ENCODE results near the gene GALE.
"Not testable (repeated sequence)": the region's sequence is repeated elsewhere in the genome, so short reads cannot be mapped to it uniquely, and the experiment has no call there.

The GALE gene

DNA sequence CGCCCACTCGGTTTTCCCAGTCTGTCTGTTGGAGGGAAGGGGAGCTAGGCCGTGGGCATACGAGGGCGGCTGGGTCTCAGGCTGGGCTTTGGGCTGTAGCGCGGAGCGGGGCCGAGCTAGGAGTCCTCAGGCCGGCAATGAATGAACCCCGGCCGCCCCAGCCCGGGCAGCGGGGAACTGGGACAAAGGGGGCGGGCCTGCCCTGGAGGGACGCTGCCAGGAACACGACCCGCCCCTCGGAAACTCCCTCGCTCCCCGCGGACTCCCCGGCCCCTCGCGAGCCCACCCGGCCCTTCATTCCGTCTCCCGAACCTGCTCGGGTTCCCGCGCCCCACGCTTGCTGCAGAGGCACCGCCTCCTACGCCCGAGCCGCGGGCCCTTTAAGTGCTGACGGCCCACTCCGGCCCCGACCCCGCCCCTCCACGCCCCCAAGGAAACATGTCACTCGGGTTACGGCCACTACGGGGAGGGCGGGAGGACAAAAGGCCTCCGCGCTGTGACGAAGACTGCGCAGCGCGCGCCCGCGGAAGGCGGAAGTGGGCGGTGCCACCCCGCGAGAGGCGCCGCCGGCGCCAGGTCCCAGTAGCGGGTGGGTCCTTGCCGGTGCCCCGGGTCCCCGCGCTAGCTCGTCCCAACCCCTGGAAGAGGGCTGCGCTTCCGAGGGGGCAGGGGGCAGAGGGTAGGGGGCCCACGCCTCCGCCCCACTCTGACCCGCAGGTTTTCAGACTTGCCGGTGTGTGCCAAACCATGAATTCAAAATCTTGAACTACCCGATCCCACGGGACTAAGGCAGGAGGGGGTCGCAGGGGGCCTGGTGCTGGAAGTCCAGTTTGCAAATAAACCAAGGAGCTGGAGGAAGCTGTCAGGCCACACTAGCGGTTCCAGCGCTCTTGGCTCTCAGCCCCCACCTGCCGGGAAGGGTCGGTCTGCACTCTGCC, at the start of gene GALE:
GALE (minus strand) TSS at position 355 of the 938 bp plus-strand sequence. CDS start 1,747 bp downstream, outside the sequence.
- peak; percentile 96 for DNase-seq (ENCODE audit: low read depth)

DNA sequence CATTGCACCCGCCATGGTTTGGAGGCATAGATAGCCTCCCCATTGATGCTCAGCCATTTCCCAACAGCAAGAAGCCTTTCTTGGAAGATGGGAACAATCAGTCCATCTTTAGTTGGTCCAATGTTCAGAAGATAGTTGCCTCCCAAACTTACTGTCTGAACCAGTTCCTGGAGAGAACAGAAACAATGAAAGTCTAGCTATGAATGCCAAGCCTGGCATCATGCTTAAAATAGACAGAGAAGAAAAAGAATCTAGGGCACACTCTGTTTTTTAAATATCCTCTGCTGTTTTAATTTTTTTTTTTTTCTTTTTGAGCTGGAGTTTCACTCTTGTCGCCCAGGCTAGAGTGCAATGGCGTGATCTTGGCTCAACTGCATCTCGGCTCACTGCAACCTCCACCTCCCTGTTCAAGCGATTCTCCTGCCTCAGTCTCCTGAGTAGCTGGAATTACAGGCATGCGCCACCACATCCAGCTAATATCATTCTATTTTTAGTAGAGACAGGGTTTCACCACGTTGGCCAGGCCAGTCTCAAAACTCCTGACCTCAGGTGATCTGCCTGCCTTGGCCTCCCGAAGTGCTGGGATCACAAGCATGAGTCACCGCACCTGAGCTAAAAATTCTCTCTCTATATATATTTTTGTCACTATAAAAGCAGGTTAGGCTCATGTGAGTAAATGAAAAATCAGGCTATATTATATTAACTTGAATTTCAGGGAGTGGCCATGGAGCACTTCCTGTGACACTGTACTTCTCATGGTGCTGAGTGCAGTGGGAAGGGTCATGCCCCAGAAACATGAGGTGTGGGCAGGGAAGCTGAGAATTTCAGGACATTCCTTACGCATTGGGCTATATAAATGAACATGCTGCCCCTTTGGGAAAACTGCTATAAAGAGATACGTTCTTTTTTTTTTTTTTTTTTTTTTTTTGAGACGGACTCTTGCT, 48.4 kb upstream of the GALE start:
- DNase-seq (ENCODE audit: low read depth), result no peak

DNA sequence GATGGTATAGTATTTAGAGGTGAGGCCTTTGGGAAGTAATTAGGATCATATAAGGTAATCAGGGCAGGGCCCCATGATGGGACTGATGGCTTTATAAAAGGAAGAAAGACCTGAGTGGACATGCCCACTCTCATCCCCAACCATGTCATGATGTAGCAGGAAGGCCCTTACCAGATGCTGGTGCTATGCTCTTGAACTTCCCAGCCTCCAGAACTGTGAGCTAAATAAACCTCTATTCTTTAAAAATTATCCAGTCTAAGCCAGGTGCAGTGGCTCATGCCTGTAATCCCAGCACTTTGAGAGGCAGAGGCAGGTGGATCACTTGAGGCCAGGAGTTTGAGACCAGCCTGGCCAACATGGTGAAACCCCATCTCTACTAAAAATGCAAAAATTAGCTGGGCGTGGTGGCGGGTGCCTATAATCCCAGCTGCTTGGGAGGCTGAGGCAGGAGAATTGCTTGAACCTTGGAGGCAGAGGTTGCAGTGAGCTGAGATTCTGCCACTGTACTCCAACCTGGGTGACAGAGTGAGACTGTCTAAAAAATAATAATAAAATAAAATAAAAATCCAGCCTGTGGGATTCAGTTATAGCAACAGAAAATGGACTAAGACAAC, 47.0 kb upstream of the GALE start:
- DNase-seq (ENCODE audit: low read depth), result not testable (repeated sequence)

DNA sequence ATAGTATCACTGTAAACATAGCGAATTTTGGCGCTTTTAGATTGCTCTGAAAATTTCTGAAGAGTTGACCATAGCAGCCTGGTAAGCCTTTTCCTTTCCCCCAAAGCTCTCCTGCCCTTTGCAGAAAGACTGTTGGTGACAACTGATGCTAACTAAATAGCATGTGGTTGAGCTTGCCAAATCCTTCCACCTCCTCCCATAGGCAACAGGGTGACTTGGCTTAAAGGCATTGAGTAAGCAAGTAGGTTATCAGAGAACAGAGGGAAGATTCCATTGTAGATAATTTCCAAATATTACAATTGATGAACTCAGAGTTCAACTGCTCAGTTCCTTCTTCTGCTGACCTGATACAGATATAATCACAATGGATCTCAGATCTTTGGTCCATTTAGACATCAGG, 44.6 kb upstream of the GALE start:
- no peak for DNase-seq (ENCODE audit: low read depth)

DNA sequence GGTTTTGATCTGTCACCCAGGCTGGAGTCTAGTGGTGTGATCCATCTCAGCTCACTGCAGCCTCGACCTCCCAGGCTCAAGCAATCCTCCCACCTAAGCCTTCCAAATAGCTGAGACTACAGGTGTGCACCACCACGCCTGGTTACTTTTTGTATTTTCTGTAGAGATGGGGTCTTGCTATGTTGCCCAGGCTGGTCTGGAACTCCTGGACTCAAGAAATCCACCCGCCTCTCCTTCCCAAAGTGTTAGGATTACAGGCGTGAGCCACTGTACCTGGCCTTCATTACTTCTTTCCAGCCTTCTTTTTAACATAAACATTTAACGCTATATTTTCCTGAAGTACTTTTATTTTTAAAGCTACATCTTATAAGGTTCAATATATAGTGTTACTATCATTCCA, 43.1 kb upstream of the GALE start:
- no peak for DNase-seq (ENCODE audit: low read depth)

DNA sequence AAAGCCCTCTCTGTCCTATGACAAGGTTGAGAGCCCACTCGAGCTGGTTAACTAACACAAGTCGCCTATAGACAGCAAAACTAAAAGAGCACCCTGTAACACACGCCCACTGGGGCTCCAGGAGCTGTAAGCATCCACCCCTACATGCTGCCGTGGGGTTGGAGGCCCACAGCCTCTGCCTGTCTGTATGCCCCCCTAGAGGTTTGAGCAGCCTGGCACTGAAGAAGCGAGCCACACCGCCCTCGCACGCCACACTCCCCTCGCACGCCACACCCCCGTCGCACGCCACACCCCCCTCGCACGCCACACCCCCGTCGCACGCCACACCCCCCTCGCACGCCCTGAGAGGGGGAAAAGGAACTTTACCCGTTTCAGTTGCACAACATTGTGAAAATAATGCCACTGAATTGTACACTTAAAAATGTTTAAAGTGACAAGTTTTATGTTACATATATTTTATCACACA, 37.9 kb upstream of the GALE start:
- DNase-seq (ENCODE audit: low read depth), result peak; percentile 66

DNA sequence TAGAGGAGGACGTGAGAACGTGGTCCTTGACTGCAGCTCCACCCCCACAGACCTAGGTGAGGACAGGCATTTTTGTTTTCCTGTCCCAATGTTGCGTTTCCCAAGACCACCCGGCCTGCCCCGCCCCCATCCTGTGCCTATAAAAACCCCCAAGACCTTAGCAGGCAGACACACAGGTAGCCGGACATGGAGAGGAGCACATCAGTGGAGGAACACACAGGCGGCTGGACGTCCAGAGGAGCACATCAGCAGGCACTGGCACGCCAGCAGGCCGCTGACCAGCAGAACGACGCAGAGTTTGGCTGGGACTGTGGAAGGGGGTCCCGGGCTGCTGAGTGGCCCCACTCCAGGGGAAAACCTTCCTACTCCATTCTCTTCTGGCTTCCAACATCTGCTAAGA, 37.4 kb upstream of the GALE start:
- no peak for DNase-seq (ENCODE audit: low read depth)

DNA sequence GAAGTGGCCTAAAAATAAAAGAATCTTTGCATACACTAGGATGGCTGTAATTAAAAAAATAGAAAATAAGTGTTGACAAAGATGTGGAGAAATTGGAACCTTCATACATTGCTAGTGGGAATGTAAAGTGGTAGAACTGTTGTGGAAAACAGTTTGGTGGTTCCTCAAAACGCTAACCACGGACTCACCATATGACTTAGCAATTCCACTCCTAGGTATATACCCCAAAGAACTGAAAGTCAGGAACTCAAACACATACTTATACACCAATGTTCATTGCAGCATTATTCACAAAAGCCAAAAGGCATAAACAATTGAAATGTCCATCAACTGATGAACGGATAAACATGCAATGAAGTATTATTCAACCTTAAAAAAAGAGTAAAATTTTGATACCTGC, 35.5 kb upstream of the GALE start:
- no peak for DNase-seq (ENCODE audit: low read depth)

DNA sequence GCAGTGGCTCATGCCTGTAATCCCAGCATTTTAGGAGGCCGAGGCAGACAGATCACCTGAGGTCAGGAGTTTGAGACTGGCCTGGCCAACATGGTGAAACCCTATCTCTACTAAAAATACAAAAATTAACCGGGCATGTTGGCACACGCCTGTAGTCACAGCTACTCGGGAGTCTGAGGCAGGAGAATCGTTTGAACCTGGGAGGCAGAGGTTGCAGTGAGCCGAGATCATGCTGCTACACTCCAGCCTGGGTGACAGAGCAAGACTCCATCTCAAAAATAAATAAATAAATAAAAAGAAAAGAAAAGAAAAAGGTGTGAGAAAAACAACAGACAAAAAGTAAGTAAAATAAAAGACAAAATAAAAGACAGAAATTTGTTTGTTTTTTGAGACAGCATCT, 33.6 kb upstream of the GALE start:
- DNase-seq (ENCODE audit: low read depth), result not testable (repeated sequence)

DNA sequence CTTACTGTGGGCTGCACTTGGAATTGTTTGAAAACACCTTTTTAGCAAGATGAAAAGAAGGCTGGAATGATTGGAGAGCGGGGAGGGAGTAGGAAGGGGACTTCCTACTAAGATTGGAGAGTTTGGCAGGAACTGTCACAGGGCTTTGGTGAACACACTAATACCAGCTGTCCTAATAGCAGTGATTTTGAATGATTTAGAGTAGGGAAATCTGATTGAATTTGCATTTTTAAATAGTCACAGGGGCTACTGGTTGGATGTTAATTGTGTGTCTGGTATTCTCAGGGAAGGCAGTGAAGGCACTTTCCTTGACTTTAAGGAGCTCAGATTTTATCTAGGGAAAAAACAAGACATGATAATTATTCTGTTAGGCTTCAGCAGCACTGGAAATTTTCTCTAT, 27.2 kb upstream of the GALE start:
- no peak for DNase-seq (ENCODE audit: low read depth)

DNA sequence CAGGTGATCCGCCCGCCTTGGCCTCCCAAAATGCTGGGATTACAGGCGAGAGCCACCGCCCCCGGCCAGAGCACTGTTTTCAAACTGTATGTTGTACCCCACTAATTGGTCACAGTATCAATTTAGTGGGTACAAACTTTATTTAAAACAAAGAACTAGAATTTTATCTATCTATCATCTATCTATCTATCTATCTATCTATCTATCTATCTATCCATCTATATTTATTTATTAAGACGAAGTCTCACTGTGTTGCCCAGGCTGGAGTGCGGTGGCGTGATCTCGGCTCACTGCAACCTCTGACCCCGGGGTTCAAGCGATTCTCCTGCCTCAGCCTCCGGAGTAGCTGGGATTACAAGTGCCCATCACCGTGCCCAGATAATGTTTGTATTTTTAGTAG, 26.0 kb upstream of the GALE start:
- DNase-seq (ENCODE audit: low read depth), result not testable (repeated sequence)

DNA sequence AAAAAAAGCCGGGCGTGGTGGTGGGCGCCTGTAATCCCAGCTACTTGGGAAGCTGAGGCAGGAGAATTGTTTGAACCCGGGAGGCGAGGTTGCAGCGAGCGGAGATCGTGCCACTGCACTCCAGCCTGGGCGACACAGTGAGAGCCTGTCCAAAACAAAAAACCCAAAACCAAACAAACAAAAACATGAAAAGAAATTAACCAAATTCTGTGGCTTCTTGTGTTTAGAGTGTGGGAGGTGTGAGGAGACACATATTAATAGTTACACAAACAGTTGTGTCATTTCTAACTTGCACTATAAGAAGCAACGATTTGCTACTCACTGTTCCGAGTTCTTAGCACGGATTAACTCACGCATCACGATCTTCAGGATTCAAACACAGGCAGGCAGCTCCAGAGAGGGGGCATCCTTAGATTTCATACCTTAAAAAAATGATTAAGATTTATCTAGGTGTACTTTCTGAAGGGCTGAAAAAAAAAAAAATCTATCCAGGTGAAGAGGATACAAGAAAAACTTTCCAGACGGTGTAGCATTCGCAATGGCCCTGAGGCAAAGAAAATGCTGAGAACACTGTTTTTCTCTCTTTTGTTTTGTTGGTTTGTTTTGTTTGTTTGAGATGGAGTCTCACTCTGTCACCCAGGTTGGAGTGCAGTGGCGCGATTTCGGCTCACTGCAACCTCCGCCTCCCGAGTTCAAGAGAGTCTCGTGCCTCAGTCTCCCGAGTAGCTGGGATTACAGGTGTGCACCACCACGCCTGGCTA, 25.4 kb upstream of the GALE start:
- DNase-seq (ENCODE audit: low read depth), result no peak

DNA sequence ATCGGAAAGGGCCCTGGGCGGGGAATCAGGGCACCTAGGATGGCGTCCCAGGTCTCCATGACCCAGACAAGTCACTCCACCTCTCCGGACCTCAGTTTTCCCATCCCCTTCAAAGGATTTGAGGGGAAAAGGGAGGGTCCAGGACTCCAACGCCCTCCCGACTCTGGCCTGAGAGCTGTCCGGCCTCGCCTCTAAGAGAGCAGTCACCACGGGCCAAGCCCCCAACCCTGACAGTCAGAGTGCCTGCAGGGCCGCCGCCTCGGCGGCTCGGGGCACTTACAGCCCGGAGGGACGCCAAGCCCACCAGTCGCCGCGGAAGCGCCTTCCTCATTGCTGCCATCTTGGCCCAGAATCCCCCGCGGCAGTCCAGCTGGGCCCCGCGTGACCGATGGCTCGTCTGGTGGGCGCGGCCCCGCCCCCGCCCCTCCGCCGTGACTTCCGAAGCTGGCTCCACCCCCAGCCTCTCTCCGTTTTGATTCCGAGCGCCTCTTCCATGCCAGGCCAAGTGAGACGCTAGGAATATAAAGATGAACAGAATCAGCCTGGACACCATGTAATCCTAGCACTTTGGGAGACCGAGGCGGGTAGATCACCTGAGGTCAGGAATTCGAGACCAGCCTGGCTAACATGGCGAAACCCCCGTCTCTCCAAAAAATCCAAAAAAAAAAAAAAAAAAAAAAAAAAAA, 24.7 kb upstream of the GALE start, which contains the start of gene HMGCL:
HMGCL (minus strand) TSS at position 354 of the 686 bp plus-strand sequence; CDS start at position 340, 14 bp downstream.
- peak; percentile 84 for DNase-seq (ENCODE audit: low read depth)

DNA sequence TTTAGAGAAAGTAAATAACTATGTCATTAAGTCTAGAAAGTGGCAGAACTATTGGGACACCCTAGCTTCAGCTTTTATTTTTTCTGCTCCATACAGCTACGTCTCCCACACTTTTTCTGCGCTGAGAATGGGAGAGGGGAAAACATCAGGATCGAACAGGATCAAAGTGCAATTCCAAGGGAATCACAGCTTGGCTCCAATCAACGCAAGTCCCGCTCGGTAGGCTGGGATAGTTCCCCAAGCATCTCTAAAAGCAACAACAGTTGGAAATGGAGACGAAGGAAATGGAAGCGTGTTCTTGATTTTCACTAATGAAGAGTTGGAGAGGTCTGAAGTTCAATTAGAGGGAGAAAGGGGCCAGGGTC, 24.1 kb upstream of the GALE start:
- DNase-seq (ENCODE audit: low read depth), result no peak

DNA sequence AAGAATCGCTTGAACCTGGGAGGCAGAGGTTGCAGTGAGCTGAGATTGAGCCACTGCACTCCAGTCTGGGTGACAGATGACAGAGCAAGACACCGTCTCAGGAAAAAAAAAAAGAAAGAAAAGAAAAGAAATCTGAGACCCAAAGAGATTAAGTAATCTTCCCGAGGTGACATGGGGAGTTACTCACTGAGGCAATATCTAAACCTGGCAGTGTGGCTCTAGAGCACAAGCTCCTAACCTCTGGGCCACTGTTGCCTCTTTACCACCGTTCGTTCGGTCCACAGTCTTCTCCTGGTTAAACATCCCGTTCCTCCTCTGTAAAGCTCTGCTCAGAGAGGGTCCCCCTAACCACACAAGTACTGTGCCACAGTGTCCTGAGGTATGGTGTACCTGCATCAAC, 23.2 kb upstream of the GALE start:
- no peak for DNase-seq (ENCODE audit: low read depth)

DNA sequence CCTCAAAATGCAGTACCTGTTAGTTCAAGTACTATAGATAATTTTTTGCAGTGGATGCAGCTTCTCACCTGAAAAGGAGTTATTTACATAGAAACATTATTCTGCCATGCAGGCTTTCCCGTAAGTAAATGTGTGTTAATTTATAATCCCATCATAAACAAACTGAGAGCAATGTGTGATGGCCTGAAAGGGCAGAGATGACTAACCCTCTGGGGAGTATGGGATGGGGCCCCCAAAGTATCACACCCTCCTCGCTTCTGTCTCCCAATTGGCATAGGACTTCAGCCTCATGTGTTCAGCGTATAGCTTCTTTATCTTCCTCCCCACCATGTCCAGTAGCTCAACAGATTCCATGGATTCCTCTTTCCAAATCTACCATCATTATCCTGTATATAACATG, 17.1 kb upstream of the GALE start:
- no peak for DNase-seq (ENCODE audit: low read depth)

DNA sequence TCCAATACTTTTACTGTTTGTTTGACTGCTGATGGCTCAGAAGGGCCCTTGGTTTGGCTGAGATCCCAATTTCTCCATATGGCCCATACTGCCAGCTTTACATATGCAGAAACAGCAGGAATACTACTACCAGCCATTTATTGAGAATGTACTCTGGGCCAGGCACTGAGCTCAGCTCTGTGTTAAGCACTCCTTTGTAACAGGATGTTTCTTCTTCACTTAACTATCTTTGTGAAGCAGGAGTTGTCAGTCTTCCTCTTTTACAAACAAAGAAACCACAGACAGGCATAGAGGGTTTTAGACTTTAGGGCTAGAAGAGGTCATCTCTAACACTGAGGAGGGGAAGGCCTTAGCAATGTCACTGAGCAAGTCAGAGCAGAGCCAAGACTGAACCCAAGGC, 16.4 kb upstream of the GALE start:
- no peak for DNase-seq (ENCODE audit: low read depth)

DNA sequence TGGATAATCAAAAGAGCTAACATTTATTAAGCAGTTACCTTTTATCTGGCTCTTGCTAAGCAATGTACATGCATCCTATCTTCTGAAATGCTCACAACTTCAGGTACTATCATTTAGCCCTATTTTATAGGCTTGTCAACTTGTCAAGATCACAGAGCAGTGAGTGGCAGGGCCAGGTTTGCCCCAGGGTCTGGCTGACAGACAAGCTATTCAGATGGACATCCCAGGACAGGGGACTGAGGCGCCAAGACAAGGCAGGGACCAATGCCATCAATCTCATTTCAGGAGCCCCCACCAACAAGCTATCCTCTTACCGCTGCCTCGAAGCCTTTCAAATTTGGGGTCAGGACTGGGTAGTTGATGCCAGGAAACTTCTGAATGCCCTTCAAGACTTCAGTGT, 15.8 kb upstream of the GALE start:
- no peak for DNase-seq (ENCODE audit: low read depth)

DNA sequence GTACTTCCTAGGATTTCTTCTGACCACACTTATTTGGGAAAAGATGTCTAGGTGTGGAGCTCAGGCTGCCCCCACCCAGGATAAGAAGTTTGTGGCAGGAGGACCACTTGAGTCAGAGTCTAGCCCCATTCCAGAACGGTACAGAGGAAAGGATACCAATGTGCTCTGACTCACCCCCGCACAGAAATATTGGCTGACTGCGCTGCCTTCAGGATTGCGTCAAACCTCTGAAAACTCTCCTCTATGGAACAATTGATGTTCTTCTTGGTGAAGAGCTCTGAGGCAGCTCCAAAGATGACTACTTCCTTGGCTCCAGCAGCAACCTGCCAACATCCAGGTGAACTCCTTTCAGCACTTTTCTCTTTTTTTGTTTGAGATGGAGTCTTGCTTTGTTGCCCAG, 13.5 kb upstream of the GALE start:
- no peak for DNase-seq (ENCODE audit: low read depth)

DNA sequence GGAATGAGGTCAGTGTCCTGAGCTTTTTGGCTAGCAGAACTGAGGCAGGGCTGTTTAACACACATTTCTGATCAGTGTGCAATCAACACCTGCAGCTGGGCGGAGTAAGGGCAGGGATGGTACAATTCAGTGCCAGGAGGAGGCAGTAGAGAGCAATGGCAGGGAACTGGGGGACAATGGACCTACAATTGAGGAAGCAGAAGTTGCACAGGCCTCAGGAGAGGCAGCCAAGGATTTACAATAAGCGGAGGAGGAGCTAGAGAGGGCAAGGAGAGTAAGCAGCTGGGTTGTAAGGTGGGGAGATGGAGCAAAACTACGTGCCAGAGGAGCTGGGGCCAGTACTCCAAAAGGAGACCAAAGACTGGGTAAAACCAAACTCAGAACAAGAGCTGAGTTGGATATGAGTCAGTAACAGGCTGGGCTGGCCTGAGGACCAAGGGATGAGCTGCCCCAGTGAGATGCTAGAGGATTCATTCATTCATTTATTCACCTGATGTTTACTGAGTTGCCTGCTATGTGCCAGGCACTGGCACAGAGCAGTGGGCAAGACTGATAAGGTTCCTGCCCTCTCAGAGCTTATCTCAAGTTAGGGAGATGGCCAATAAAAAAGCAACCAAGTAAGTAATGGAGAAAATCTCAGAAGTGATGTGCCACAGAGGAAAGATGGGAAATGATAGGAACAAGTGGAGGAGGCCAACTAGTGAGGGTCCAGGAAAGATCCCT, 10.4 kb upstream of the GALE start:
- no peak for DNase-seq (ENCODE audit: low read depth)
